Heart right ventricle (tissue), 16 donors: ENCODE data around the gene TNFAIP2. TPM values are rescaled to one million over a fixed set of nuclear protein-coding genes. Genes with fewer than 3 reads are reported as not detected.
"Not testable (repeated sequence)": the region's sequence is repeated elsewhere in the genome, so short reads cannot be mapped to it uniquely, and the experiment has no call there.

Experiments
- ATAC-seq, 8 donors: fragments of 200-7000 bp; cut with Tn5 transposase; one replicate each; pipeline ENCODE4 v1.9.1; 2020; ENCODE audit warnings: mild to moderate bottlenecking in 8 of 8, moderate library complexity in 8 of 8, moderate number of reproducible peaks in 1 of 8
- DNase-seq, 2 donors: peaks; one replicate each; pipeline ENCODE4 v3.0.0-alpha.2; 2020
- H3K27ac ChIP-seq, 10 donors: fragments of 200-600 bp; sonication (generic) in 2 of 10; one replicate each; pipeline versions ENCODE4 v1.5.0 to v1.8.0; 2020 to 2022; ENCODE audit warnings: mild to moderate bottlenecking in 3 of 10
- H3K27me3 ChIP-seq, 7 donors: fragments of 200-600 bp; one replicate each; pipeline ENCODE4 v1.8.0; 2021 to 2022; ENCODE audit warnings: mild to moderate bottlenecking in 2 of 7
- H3K36me3 ChIP-seq, 9 donors: fragments of 200-600 bp; sonication (generic) in 1 of 9; one replicate each; pipeline versions ENCODE4 v1.5.0 to v1.8.0; 2020 to 2022; ENCODE audit warnings: mild to moderate bottlenecking in 2 of 9
- H3K4me1 ChIP-seq, 9 donors: fragments of 200-600 bp; sonication (generic) in 1 of 9; one replicate each; pipeline versions ENCODE4 v1.5.0 to v1.8.0; 2020 to 2022; ENCODE audit warnings: mild to moderate bottlenecking in 4 of 9
- H3K4me3 ChIP-seq, 10 donors: fragments of 200-600 bp; sonication (generic) in 2 of 10; one replicate each; pipeline versions ENCODE4 v1.5.0 to v1.8.0; 2020 to 2022; ENCODE audit warnings: mild to moderate bottlenecking in 7 of 10, moderate library complexity in 2 of 10
- H3K9me3 ChIP-seq, 11 donors: fragments of 200-600 bp in 10 of 11; sonication (generic) in 2 of 11; one replicate each; pipeline versions ENCODE4 v1.5.0 to v1.8.0; 2013 to 2022; ENCODE audit warnings: mild to moderate bottlenecking in 2 of 11, control low read depth in 1 of 11, moderate library complexity in 1 of 11
- WGBS, 2 donors: extraction: QIAGEN DNeasy Blood & Tissue Kit; methylation state at CpG; one replicate each; pipeline ENCODE4 v1.1.7; 2013; ENCODE audit warnings: inconsistent platforms in 1 of 2; 5-methylcytosine and 5-hydroxymethylcytosine counted together
- intact Hi-C, 10 donors: fragments of 100-400 bp; cut with DNase I; formaldehyde crosslinking; loops; one replicate each; pipeline versions ENCODE4 v1.11.1 to v1.14.2; 2022
- polyA plus RNA-seq, 2 donors: library from polyadenylated mRNA; stranded (reverse); fragments of 200-250 nt; gene quantifications; one replicate each; pipeline ENCODE4 v1.2.3, GENCODE V29; 2013
- total RNA-seq, 10 donors: library from RNA; stranded (reverse); fragmentation: NEBNext Ultra II Directional in 3 of 10; extraction: Animal tissue kit (Norgen Biotek cat#: 25700) in 3 of 10; gene quantifications; one replicate each; pipeline versions ENCODE4 v1.2.1 to v1.2.4, GENCODE V29; 2021 to 2023
- TF ChIP-seq, protein P1 (sequence below), 9 donors: fragments of 200-600 bp; sonication (generic) in 2 of 9; IDR thresholded peaks; one replicate each; pipeline versions ENCODE4 v1.5.0 to v1.8.0; 2021 to 2022; ENCODE audit warnings: antibody characterized with exemption in 9 of 9, mild to moderate bottlenecking in 5 of 9, moderate library complexity in 1 of 9
- donor health status: Arrhythmogenic right ventricular cardiomyopathy.
- donor health status: ischemic (EF 13 %, LVEDD 7.1; RV severe dilation, severe dysfunction).
- donor health status: healthy with polysubstance abuse.
- donor health status: DM: no; HTN: yes; CAD: no.
- donor health status: DM: no; HTN: no; CAD: no.
- donor health status: ischemic (EF 25% LVEDD 6.9; RV normal size, moderate dysfunction).
- donor health status: ischemic (EF 25% LVEDD 5.7; RV mildly dilated, moderate dysfunction).
- donor health status: healthy.
- donor health status: DM: yes; HTN: yes; CAD: no.
- donor health status: Ischemic cardiomyopathy.
- donor health status: ischemic (EF 35%, LVEDD 5.7; RV mildly dilated, moderate dysfunction).
- donor health status: nonischemic (EF 11% LVEDD 7.7; RV severe dilation, severe dysfunction).
- donor health status: DM: yes; HTN: yes; CAD: no.
- donor health status: PGD.
- donor health status: ischemic (EF 29% LVEDD 5.4; RV normal size, mild dysfunction).
- donor health status: nonischemic (EF 23%, LVEDD 6.1; RV moderate dilation, normal function).

The TNFAIP2 gene
- total and polyA plus RNA-seq, 12 donors: 21.8 to 138 (median 42.0) TPM

DNA sequence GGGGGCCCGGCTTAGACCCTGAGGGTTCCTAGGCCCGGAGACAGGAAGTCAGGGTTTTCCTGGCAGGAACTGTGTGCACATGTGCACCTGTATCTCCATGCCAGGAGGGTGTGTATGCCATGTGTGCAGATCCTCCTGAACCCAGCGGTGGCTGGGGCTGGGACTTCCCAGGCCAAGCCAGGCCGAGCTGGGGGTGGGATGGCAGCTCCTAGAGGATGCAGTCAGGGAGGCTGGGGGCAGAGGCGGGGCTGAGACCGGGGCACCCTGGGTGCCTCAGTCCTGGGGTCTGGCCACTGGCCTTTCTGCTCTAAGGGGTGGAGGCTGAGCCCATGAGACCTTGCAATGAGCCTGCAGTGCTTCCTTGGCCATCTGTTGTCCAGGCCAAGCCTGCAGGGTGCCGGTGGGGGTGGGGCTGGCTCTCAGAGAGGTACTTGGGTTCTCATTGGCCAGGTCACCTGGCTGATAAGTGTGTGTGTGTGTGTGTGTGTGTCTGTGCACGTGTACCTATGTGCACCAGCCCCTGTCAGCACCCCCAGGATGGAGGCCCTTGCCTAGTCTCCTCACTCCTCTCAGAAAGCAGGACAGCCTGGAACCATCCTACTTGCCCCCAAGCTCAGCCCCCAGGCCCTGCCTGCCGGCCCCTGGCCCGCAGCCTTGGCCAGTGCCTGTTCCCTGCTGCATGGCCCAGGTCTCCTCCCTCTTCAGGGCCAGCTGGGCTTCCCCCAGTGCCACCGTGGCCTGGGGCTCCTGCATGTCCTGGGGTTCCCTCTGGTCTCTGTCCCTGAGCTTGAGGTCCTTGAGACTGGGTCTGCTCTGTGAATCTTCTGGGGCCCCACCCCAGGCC lies 10.6 kb upstream of the TNFAIP2 start:
- ATAC-seq (no peak), DNase-seq (no peak)
- Histone ChIP-seq H3K36me3 (no peaks in the 10 kb centered on the region), H3K27ac (no peak overlapping the region), H3K9me3 (no peaks in the 10 kb centered on the region), H3K4me1 (peaks cover 3 to 77% (median 33%) of the 10 kb centered on the region in 9 donors), H3K4me3 (no peak overlapping the region), H3K27me3 (peaks cover 0 to 5% (median 0%) of the 10 kb centered on the region in 7 donors)
- WGBS, 2 donors: 71 to 77% methylated on average over 10 to 11 of the region's 11 CpGs
- intact Hi-C loops: no loop called here
- TF ChIP-seq, protein P1, sequence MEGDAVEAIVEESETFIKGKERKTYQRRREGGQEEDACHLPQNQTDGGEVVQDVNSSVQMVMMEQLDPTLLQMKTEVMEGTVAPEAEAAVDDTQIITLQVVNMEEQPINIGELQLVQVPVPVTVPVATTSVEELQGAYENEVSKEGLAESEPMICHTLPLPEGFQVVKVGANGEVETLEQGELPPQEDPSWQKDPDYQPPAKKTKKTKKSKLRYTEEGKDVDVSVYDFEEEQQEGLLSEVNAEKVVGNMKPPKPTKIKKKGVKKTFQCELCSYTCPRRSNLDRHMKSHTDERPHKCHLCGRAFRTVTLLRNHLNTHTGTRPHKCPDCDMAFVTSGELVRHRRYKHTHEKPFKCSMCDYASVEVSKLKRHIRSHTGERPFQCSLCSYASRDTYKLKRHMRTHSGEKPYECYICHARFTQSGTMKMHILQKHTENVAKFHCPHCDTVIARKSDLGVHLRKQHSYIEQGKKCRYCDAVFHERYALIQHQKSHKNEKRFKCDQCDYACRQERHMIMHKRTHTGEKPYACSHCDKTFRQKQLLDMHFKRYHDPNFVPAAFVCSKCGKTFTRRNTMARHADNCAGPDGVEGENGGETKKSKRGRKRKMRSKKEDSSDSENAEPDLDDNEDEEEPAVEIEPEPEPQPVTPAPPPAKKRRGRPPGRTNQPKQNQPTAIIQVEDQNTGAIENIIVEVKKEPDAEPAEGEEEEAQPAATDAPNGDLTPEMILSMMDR (IDR thresholded peaks at IDR 0.05): no peak

DNA sequence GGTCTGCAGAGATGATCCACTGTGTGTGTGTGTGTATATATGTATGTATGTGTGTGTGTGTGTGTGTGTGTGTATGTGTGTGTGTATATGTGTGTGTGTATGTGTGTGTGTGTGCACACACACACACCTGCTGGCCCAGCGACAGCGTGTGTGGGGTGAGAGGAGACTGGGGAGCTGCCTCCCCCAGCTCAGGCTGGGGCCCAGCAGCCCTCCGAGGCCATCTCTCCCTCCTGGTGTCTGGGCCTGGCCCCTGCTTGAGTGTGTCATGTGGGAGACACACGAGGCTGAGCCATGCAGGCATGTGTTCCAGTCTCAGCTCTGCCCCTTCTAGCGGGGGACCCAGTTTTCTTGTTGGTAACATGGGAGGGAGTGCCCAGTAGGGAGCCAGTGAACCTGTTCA lies 10.0 kb upstream of the TNFAIP2 start:
- H3K4me1 ChIP-seq: peaks cover 3 to 81% (median 38%) of the 10 kb centered on the region in 9 donors
- WGBS, 2 donors: 91% methylated on average over 5 of the region's 5 CpGs
- ATAC-seq: no peak

DNA sequence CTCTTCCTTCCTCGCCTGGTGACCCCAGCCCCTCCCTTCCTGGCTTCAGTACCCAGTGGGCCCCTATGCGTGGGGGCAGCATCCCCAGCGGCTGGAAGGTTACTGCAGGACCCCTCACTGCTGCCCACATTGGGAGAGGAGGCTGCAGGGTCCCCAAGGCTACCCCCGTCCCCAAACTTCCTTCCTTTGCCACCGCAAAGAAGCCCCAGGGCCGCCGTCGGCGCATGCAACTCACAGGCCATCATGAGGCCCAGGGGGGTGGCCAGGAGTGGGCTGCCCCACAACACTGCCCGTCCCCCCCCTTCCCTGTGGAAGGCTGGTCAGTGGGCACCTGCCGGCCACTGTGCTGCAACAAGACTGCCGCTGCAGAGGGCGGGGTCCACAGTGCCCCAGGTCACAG lies 9.5 kb upstream of the TNFAIP2 start:
- 88 to 89% methylated on average over 13 of the region's 13 CpGs for WGBS, 2 donors
- intact Hi-C loops: no loop called here

More for the DNA sequence above, 10.0 kb upstream of the TNFAIP2 start:
- intact Hi-C loops: no loop called here
- DNase-seq: no peak
- H3K27me3 ChIP-seq: peaks cover 0 to 5% (median 0%) of the 10 kb centered on the region in 7 donors
- H3K4me3 ChIP-seq: no peak overlapping the region
- no peak overlapping the region for H3K27ac ChIP-seq
- TF ChIP-seq, protein P1 (IDR thresholded peaks at IDR 0.05): no peak
- H3K36me3 ChIP-seq: no peaks in the 10 kb centered on the region
- no peaks in the 10 kb centered on the region for H3K9me3 ChIP-seq

DNA sequence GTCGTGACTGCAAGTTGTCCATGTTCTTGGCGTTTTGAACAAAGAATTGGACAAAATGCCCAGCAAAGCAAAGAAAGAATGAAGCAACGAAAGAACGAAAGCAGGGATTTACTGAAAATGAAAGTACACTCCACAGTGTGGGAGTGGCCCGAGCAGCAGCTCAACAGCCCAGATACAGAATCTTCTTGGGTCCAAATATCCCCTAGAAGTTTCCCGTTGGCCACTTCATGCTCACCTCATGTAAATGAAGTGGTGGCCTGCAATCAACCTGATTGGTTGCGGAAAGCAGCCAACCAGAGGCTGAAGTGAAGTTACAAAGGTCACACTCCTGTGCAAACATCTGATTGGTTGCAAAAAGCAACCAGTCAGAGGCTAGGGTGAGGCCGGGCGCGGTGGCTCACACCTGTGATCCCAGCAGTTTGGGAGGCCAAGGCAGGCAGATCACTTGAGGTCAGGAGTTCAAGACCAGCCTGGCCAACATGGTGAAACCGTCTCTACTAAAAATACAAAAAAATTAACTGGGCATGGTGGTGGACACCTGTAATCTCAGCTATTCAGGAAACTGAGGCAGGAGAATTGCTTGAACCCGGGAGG lies 8.1 kb upstream of the TNFAIP2 start:
- H3K9me3 ChIP-seq, H3K27me3 ChIP-seq, ATAC-seq, DNase-seq, intact Hi-C loops, H3K36me3 ChIP-seq: not testable (repeated sequence)
- Histone ChIP-seq H3K27ac (peak overlapping the region in 6 of 10 donors; percentile 15 to 80 (median 56)), H3K4me3 (peak overlapping the region in 2 of 10 donors; percentile 19 to 22), H3K4me1 (peaks cover 3 to 87% (median 44%) of the 10 kb centered on the region in 9 donors)
- WGBS, 2 donors: 72 to 77% methylated on average over 12 of the region's 12 CpGs

More for the DNA sequence above, 9.5 kb upstream of the TNFAIP2 start:
- H3K36me3 ChIP-seq: no peaks in the 10 kb centered on the region
- peaks cover 3 to 81% (median 42%) of the 10 kb centered on the region in 9 donors for H3K4me1 ChIP-seq
- TF ChIP-seq, protein P1 (IDR thresholded peaks at IDR 0.05): no peak
- H3K9me3 ChIP-seq: no peaks in the 10 kb centered on the region
- DNase-seq (no peak), ATAC-seq (no peak)
- H3K27me3 ChIP-seq: peaks cover 0 to 5% (median 0%) of the 10 kb centered on the region in 7 donors
- no peak overlapping the region for H3K27ac ChIP-seq
- no peak overlapping the region for H3K4me3 ChIP-seq
